Neuronal stem cell (in vitro differentiated cells): Measurements from ENCODE around the gene PLA2G15.

Experiments used
- DNase-seq: peaks from one replicate; pipeline ENCODE4 v3.0.0-alpha.2; 2013; ENCODE audit warnings: low spot score
- H2AFZ ChIP-seq: one replicate; pipeline ENCODE4 v1.6.1; 2013; ENCODE audit warnings: mild to moderate bottlenecking, low read length, inconsistent platforms
- H2AK5ac ChIP-seq: 2 replicates; pipeline ENCODE4 v1.6.1; 2013; ENCODE audit warnings: low read depth, mild to moderate bottlenecking, inconsistent platforms, low read length, moderate library complexity, mixed read lengths
- H2BK120ac ChIP-seq: 2 replicates; pipeline ENCODE4 v1.6.1; 2013; ENCODE audit warnings: low read depth, mild to moderate bottlenecking, inconsistent platforms, low read length, moderate library complexity, mixed read lengths
- H2BK12ac ChIP-seq: one replicate; pipeline ENCODE4 v1.6.1; 2013; ENCODE audit warnings: low read length, inconsistent platforms
- H2BK15ac ChIP-seq: 2 replicates; pipeline ENCODE4 v1.6.1; 2013; ENCODE audit warnings: mild to moderate bottlenecking, low read length, inconsistent platforms, mixed read lengths
- H2BK5ac ChIP-seq: one replicate; pipeline ENCODE4 v1.6.1; 2013; ENCODE audit warnings: inconsistent platforms, mild to moderate bottlenecking, low read length, moderate library complexity
- H3K14ac ChIP-seq: one replicate; pipeline ENCODE4 v1.6.1; 2013; ENCODE audit warnings: low read length, inconsistent platforms
- H3K18ac ChIP-seq: 2 replicates; pipeline ENCODE4 v1.6.1; 2013; ENCODE audit warnings: low read length, inconsistent platforms
- H3K23ac ChIP-seq: 2 replicates; pipeline ENCODE4 v1.6.1; 2013; ENCODE audit warnings: low read depth, mild to moderate bottlenecking, mixed read lengths, low read length, inconsistent platforms; ENCODE audit not compliant: poor library complexity
- H3K27ac ChIP-seq: replicated peaks from 3 replicates; pipeline ENCODE4 v1.5.1; 2013; ENCODE audit warnings: low read length, inconsistent platforms
- H3K27me3 ChIP-seq, 3 experiments: 2 replicates each; pipeline ENCODE4 v1.6.1; 2013; ENCODE audit warnings: low read length in 3 of 3, mild to moderate bottlenecking in 2 of 3, inconsistent platforms in 1 of 3, low read depth in 1 of 3, mixed read lengths in 1 of 3, moderate library complexity in 1 of 3; ENCODE audit not compliant: control insufficient read depth in 3 of 3, insufficient read depth in 3 of 3
- H3K36me3 ChIP-seq, 2 donors: replicated peaks in 1 of 2; 2 replicates each; pipeline ENCODE4 v1.6.1; 2013; ENCODE audit warnings: low read length in 2 of 2; ENCODE audit not compliant: control insufficient read depth in 2 of 2, insufficient read depth in 2 of 2
- H3K4ac ChIP-seq: 2 replicates; pipeline ENCODE4 v1.6.1; 2013; ENCODE audit warnings: inconsistent platforms, mild to moderate bottlenecking, low read length, moderate library complexity
- H3K4me1 ChIP-seq, 2 donors: 1 replicate in 1 of 2; 2 replicates in 1 of 2; pipeline ENCODE4 v1.6.1; 2013; ENCODE audit warnings: low read length in 2 of 2, low read depth in 1 of 2; ENCODE audit not compliant: control insufficient read depth in 2 of 2, insufficient read depth in 1 of 2
- H3K4me2 ChIP-seq: one replicate; pipeline ENCODE4 v1.6.1; 2013; ENCODE audit warnings: mild to moderate bottlenecking, low read length, inconsistent platforms; ENCODE audit not compliant: insufficient read depth, poor library complexity, severe bottlenecking
- H3K4me3 ChIP-seq, 2 donors: 2 replicates each; pipeline ENCODE4 v1.5.1; 2013; ENCODE audit warnings: low read length in 2 of 2, mild to moderate bottlenecking in 2 of 2, inconsistent platforms in 1 of 2, moderate library complexity in 1 of 2
- H3K79me1 ChIP-seq: one replicate; pipeline ENCODE4 v1.6.1; 2013; ENCODE audit warnings: low read depth, mild to moderate bottlenecking, inconsistent platforms, low read length, moderate library complexity
- H3K9ac ChIP-seq: one replicate; pipeline ENCODE4 v1.6.1; 2013; ENCODE audit warnings: mild to moderate bottlenecking, low read depth, low read length, inconsistent platforms; ENCODE audit not compliant: poor library complexity
- H3K9me3 ChIP-seq, 2 donors: replicated peaks in 1 of 2; 2 replicates each; pipeline versions ENCODE3 to v1.6.1; 2013; ENCODE audit warnings: low read length in 2 of 2, mild to moderate bottlenecking in 2 of 2, inconsistent platforms in 1 of 2, low read depth in 1 of 2, mixed read lengths in 1 of 2, moderate library complexity in 1 of 2; ENCODE audit not compliant: control insufficient read depth in 2 of 2, insufficient read depth in 1 of 2
- H4K8ac ChIP-seq: one replicate; pipeline ENCODE4 v1.6.1; 2013; ENCODE audit warnings: low read depth, mild to moderate bottlenecking, inconsistent platforms, low read length, moderate library complexity
- H4K91ac ChIP-seq: one replicate; pipeline ENCODE4 v1.6.1; 2013; ENCODE audit warnings: low read length, low read depth, mild to moderate bottlenecking, inconsistent platforms; ENCODE audit not compliant: poor library complexity
- WGBS, 2 donors: extraction: QIAGEN DNeasy Blood & Tissue Kit; methylation state at CpG; one replicate each; pipeline ENCODE4 v1.1.7; 2013; ENCODE audit warnings: missing lambda C conversion rate in 2 of 2, mixed read lengths in 1 of 2; ENCODE audit not compliant: insufficient read length in 2 of 2, insufficient replicate concordance in 1 of 2; ENCODE audit errors: extremely low coverage in 2 of 2; 5-methylcytosine and 5-hydroxymethylcytosine counted together

PLA2G15 gene

DNA sequence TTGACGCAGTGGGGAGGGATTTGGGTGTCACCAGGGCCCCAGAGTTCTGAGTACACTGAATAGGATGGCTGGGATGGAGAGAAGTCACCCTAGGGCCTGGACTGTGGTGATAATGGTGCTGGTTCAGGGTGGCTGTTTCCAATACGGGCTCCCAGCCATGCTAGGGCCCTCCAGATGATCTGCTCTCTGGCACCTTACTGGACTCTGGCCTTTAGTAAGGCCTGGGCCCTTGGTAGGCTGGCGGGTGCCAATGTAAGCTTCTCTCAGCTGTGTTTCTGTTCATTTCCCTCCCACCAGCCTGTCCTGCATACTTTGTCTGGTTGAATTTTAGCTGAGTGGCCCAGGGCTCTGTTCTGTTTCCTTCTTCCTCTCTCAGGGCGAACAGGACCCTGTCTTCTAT, 2.8 kb downstream of the PLA2G15 start:
- Histone ChIP-seq H3K27me3 (peaks cover 0 to 8% (median 0%) of the 10 kb centered on the region in 3 experiments), H3K27ac (no peak overlapping the region), H3K4me3 (no peak overlapping the region), H2BK12ac (no peak overlapping the region), H3K4me2 (no peak overlapping the region), H2AK5ac (no peak overlapping the region), H2AFZ (no peak overlapping the region), H3K36me3 (peaks cover 4 to 15% of the 10 kb centered on the region in 2 donors), H3K14ac (no peak overlapping the region), H2BK5ac (no peak overlapping the region), H3K9me3 (no peaks in the 10 kb centered on the region), H3K4ac (no peak overlapping the region), H4K91ac (no peak overlapping the region), H2BK120ac (no peak overlapping the region), H4K8ac (no peak overlapping the region), H2BK15ac (no peak overlapping the region), H3K23ac (no peak overlapping the region), H3K9ac (peak overlapping the region; percentile 18), H3K4me1 (peaks cover 6 to 10% of the 10 kb centered on the region in 2 donors), H3K18ac (no peak overlapping the region), H3K79me1 (peaks cover 8% of the 10 kb centered on the region)
- no CpG with 5 or more reads among the region's 4 CpGs for WGBS, 2 donors
- no peak for DNase-seq

DNA sequence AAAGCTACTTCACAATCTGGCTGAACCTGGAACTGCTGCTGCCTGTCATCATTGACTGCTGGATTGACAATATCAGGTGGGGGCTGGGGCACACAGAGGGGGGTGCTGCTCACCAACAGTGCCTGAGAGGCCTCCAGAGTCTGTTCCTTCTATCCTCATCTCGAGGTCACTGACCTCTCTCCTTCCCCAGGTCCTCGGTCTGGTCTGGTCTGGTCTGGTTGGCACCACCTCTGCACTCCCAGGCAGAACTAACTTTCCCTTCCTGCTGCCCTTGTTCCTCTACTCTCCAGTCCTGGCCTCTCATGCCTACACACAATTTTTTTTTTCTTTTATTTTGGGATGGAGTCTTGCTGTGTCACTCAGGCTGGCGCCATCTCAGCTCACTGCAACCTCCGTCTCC, 4.2 kb downstream of the PLA2G15 start:
- Histone ChIP-seq H2AFZ (no peak overlapping the region), H3K4me3 (no peak overlapping the region), H3K14ac (no peak overlapping the region), H2BK120ac (no peak overlapping the region), H2BK12ac (no peak overlapping the region), H2BK15ac (no peak overlapping the region), H3K4me1 (peaks cover 6 to 7% of the 10 kb centered on the region in 2 donors), H4K8ac (no peak overlapping the region), H3K36me3 (peaks cover 8 to 25% of the 10 kb centered on the region in 2 donors), H2AK5ac (no peak overlapping the region), H3K23ac (no peak overlapping the region), H3K4ac (no peak overlapping the region), H3K79me1 (peaks cover 8% of the 10 kb centered on the region), H3K27me3 (peaks cover 0 to 5% (median 0%) of the 10 kb centered on the region in 3 experiments), H3K9ac (no peak overlapping the region), H4K91ac (no peak overlapping the region), H3K9me3 (no peaks in the 10 kb centered on the region), H2BK5ac (no peak overlapping the region), H3K4me2 (no peak overlapping the region), H3K27ac (no peak overlapping the region), H3K18ac (no peak overlapping the region)
- no peak for DNase-seq
- WGBS, 2 donors: no CpG with 5 or more reads among the region's 4 CpGs

DNA sequence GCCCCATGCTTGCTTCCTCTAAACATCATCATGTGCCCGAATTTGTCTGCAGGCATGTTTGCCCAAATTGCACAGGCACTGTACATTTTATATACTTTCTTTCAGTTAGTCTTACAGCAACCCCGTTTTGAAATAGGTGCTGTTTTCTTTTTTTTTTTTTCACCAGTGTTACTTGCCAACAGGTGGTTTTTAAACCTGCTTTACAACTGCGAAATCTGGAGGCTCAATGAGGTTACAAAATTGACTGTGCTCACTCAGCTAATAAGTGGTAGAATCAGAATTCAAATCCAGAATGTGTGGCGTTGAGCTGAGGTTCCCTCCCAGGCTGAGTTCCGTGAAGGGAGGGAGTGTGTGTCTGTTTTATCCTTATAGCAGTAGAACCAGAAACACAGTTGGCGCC, 5.8 kb downstream of the PLA2G15 start:
- H3K79me1 ChIP-seq: peaks cover 6% of the 10 kb centered on the region
- no peak for DNase-seq
- H3K36me3 ChIP-seq: peaks cover 15 to 39% of the 10 kb centered on the region in 2 donors
- H2BK120ac ChIP-seq: no peak overlapping the region
- no peak overlapping the region for H3K23ac ChIP-seq
- H2AK5ac ChIP-seq: no peak overlapping the region
- no peak overlapping the region for H4K91ac ChIP-seq
- no peak overlapping the region for H2BK5ac ChIP-seq
- no CpG with 5 or more reads among the region's 6 CpGs for WGBS, 2 donors
- H3K27ac ChIP-seq: no peak overlapping the region
- H3K18ac ChIP-seq: no peak overlapping the region
- no peak overlapping the region for H4K8ac ChIP-seq
- peaks cover under 1% of the 10 kb centered on the region in 2 donors for H3K4me1 ChIP-seq
- no peaks in the 10 kb centered on the region for H3K27me3 ChIP-seq
- no peak overlapping the region for H3K14ac ChIP-seq
- no peak overlapping the region for H2BK15ac ChIP-seq
- H3K9me3 ChIP-seq: no peaks in the 10 kb centered on the region
- no peak overlapping the region for H3K4me3 ChIP-seq
- no peak overlapping the region for H3K4ac ChIP-seq
- H2AFZ ChIP-seq: no peak overlapping the region
- H2BK12ac ChIP-seq: no peak overlapping the region
- no peak overlapping the region for H3K4me2 ChIP-seq
- H3K9ac ChIP-seq: no peak overlapping the region

DNA sequence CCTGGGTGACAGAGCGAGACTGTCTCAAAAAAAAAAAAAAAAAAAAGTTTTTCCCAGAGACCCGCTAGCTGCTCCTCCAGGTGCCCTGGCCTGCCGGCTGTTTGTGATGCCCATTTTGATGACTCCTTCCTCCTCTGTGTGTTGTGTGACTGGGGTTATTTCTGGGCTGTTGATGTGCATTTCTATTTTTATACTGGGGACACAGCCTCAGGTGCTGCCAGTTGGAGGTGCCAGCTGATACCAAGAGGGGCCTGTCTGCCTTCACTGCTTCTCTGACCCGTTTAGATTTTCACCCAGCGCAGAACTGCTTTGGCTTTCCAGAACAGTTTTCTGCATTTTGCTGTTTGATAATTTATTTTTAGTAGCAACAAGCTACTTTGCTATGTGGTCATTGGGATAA, 6.7 kb downstream of the PLA2G15 start:
- no peak for DNase-seq
- Histone ChIP-seq H2BK15ac (no peak overlapping the region), H4K8ac (no peak overlapping the region), H3K14ac (no peak overlapping the region), H3K27ac (no peak overlapping the region), H3K18ac (no peak overlapping the region), H3K4me2 (no peak overlapping the region), H3K4ac (no peak overlapping the region), H3K4me1 (no peaks in the 10 kb centered on the region), H2BK5ac (no peak overlapping the region), H3K23ac (no peak overlapping the region), H2BK12ac (no peak overlapping the region), H3K9ac (no peak overlapping the region), H3K79me1 (peaks cover 3% of the 10 kb centered on the region), H2AFZ (no peak overlapping the region), H3K9me3 (no peaks in the 10 kb centered on the region), H3K36me3 (peaks cover 17 to 43% of the 10 kb centered on the region in 2 donors), H3K27me3 (no peaks in the 10 kb centered on the region), H3K4me3 (no peak overlapping the region), H2AK5ac (no peak overlapping the region), H4K91ac (no peak overlapping the region), H2BK120ac (no peak overlapping the region)
- WGBS, 2 donors: no CpG with 5 or more reads among the region's 5 CpGs
